Heart left ventricle (tissue), 16 donors: ENCODE results near the gene APP. TPM values are rescaled to one million over a fixed set of nuclear protein-coding genes. Genes with fewer than 3 reads are reported as not detected.
"Not testable (repeated sequence)": the region's sequence is repeated elsewhere in the genome, so short reads cannot be mapped to it uniquely, and the experiment has no call there.

ENCODE experiments used
- ATAC-seq, 4 donors: fragments of 200-7000 bp; cut with Tn5 transposase; one replicate each; pipeline ENCODE4 v1.9.1; 2020 to 2022; ENCODE audit warnings: moderate library complexity in 4 of 4, mild to moderate bottlenecking in 3 of 4, moderate number of reproducible peaks in 1 of 4
- DNase-seq, 5 donors: peaks; one replicate each; pipeline ENCODE4 v3.0.0-alpha.2; 2020
- H3K27ac ChIP-seq, 12 donors: fragments of 200-600 bp; sonication (generic) in 4 of 12; one replicate each; pipeline versions ENCODE4 v1.5.0 to v1.8.0; 2016 to 2022; ENCODE audit warnings: mild to moderate bottlenecking in 2 of 12
- H3K27me3 ChIP-seq, 9 donors: fragments of 200-600 bp; sonication (generic) in 2 of 9; one replicate each; pipeline versions ENCODE4 v1.5.1 to v1.8.0; 2016 to 2022; ENCODE audit warnings: mild to moderate bottlenecking in 3 of 9
- H3K36me3 ChIP-seq, 9 donors: fragments of 200-600 bp; sonication (generic) in 2 of 9; one replicate each; pipeline versions ENCODE4 v1.5.0 to v1.8.0; 2018 to 2022; ENCODE audit warnings: mild to moderate bottlenecking in 2 of 9
- H3K4me1 ChIP-seq, 12 donors: fragments of 200-600 bp; sonication (generic) in 4 of 12; one replicate each; pipeline versions ENCODE4 v1.5.0 to v1.8.0; 2016 to 2022; ENCODE audit warnings: mild to moderate bottlenecking in 3 of 12
- H3K4me3 ChIP-seq, 12 donors: fragments of 200-600 bp; sonication (generic) in 4 of 12; one replicate each; pipeline versions ENCODE4 v1.5.0 to v1.8.0; 2017 to 2022; ENCODE audit warnings: mild to moderate bottlenecking in 9 of 12, moderate library complexity in 4 of 12
- H3K9me3 ChIP-seq, 12 donors: fragments of 200-600 bp; sonication (generic) in 4 of 12; one replicate each; pipeline versions ENCODE4 v1.5.0 to v1.8.0; 2016 to 2022; ENCODE audit warnings: mild to moderate bottlenecking in 1 of 12
- CTCF ChIP-seq, 12 donors: fragments of 200-600 bp; sonication (generic) in 4 of 12; IDR thresholded peaks; one replicate each; pipeline versions ENCODE4 v1.5.0 to v1.8.0; 2018 to 2022; ENCODE audit warnings: antibody characterized with exemption in 12 of 12, mild to moderate bottlenecking in 5 of 12
- POLR2A ChIP-seq, 2 donors: fragments of 450-650 bp; IDR thresholded peaks; one replicate each; pipeline ENCODE4 v1.6.1; 2017; ENCODE audit warnings: antibody characterized with exemption in 2 of 2, mild to moderate bottlenecking in 2 of 2, moderate library complexity in 2 of 2
- WGBS, 4 donors: extraction: QIAGEN DNeasy Blood & Tissue Kit in 2 of 4; methylation state at CpG; one replicate each; pipeline versions ENCODE4 v1.1.5 to v1.1.7; 2013 to 2018; 5-methylcytosine and 5-hydroxymethylcytosine counted together
- intact Hi-C, 10 donors: fragments of 100-400 bp; cut with DNase I; formaldehyde crosslinking; loops; one replicate each; pipeline versions ENCODE4 v1.11.1 to v1.14.2; 2022
- polyA plus RNA-seq, 2 donors: library from polyadenylated mRNA; stranded (reverse); fragments of 200-250 nt; gene quantifications; one replicate each; pipeline ENCODE4 v1.2.3, GENCODE V29; 2013
- total RNA-seq, 9 donors: library from RNA; depleted of rRNA in 2 of 9; stranded (reverse); fragments of >200 nt in 2 of 9; fragmentation: NEBNext Ultra II Directional in 3 of 9; extraction: Animal tissue kit (Norgen Biotek cat#: 25700) in 3 of 9; gene quantifications; one replicate each; pipeline versions ENCODE4 v1.1.0 to v1.2.4, GENCODE V29; 2016 to 2023
- donor health status: ischemic (EF 13 %, LVEDD 7.1; RV severe dilation, severe dysfunction).
- donor health status: healthy with polysubstance abuse.
- donor health status: DM: no; HTN: yes; CAD: no.
- donor health status: DM: no; HTN: no; CAD: no.
- donor health status: ischemic (EF 25% LVEDD 6.9; RV normal size, moderate dysfunction).
- donor health status: ischemic (EF 25% LVEDD 5.7; RV mildly dilated, moderate dysfunction).
- donor health status: healthy.
- donor health status: DM: yes; HTN: yes; CAD: no.
- donor health status: ischemic (EF 35%, LVEDD 5.7; RV mildly dilated, moderate dysfunction).
- donor health status: nonischemic (EF 11% LVEDD 7.7; RV severe dilation, severe dysfunction).
- donor health status: DM: yes; HTN: yes; CAD: no.
- donor health status: PGD.
- donor health status: ischemic (EF 29% LVEDD 5.4; RV normal size, mild dysfunction).
- donor health status: nonischemic (EF 23%, LVEDD 6.1; RV moderate dilation, normal function).

APP gene
- total and polyA plus RNA-seq, 11 donors = 103 to 467 (median 373) TPM

- intact Hi-C loops = loop anchor here in 2 of 10 donors (5.0 to 10.0 kb wide), 2 partner anchors 59 to 61 kb away; no protein-coding TSS in a partner anchor
- 11 to 26% (median 15%) methylated on average over 2 of the region's 2 CpGs for WGBS, 4 donors
- H3K4me1 ChIP-seq = peaks cover 7 to 53% (median 24%) of the 10 kb centered on the region in 12 donors
- DNase-seq = peak in 3 of 5 donors; percentile 28 to 47 (median 31)
- TF ChIP-seq POLR2A (IDR thresholded peaks at IDR 0.05) (no peak), CTCF (IDR thresholded peaks at IDR 0.05) (no peak)
- peak; percentile 77 to 94 (median 86) for ATAC-seq
- no peak overlapping the region for H3K4me3 ChIP-seq
- H3K36me3 ChIP-seq = no peaks in the 10 kb centered on the region
- H3K9me3 ChIP-seq = no peaks in the 10 kb centered on the region
- no peaks in the 10 kb centered on the region for H3K27me3 ChIP-seq
- H3K27ac ChIP-seq = peak overlapping the region; percentile 51 to 77 (median 71)
These were observed 244.6 kb downstream of the APP start for GRCh38 chr21:25925936-25926335.

- Histone ChIP-seq H3K4me3 (no peak overlapping the region), H3K9me3 (no peaks in the 10 kb centered on the region), H3K27me3 (no peaks in the 10 kb centered on the region), H3K27ac (peak overlapping the region in 11 of 12 donors; percentile 0 to 77 (median 48)), H3K4me1 (peaks cover 7 to 52% (median 23%) of the 10 kb centered on the region in 12 donors), H3K36me3 (no peaks in the 10 kb centered on the region)
- ATAC-seq (peak in 2 of 4 donors; percentile 33 to 36), DNase-seq (no peak)
- intact Hi-C loops = loop anchor here in 2 of 10 donors (5.0 to 10.0 kb wide), 2 partner anchors 60 to 62 kb away; no protein-coding TSS in a partner anchor
- WGBS, 4 donors = 73 to 82% (median 78%) methylated on average over 14 of the region's 14 CpGs
- TF ChIP-seq POLR2A (IDR thresholded peaks at IDR 0.05) (no peak), CTCF (IDR thresholded peaks at IDR 0.05) (no peak)
These were observed 245.3 kb downstream of the APP start for GRCh38 chr21:25925064-25925800.

- WGBS, 4 donors = 94 to 98% (median 96%) methylated on average over 9 to 17 of the region's 17 CpGs
- DNase-seq, ATAC-seq, H3K27me3 ChIP-seq, H3K9me3 ChIP-seq, H3K27ac ChIP-seq, intact Hi-C loops, H3K4me3 ChIP-seq, H3K36me3 ChIP-seq: not testable (repeated sequence)
- peaks cover 0 to 12% (median 9%) of the 10 kb centered on the region in 12 donors for H3K4me1 ChIP-seq
These were observed 252.4 kb downstream of the APP start for GRCh38 chr21:25918152-25918551.

GRCh38 chr21:25916226-25916625 is 254.3 kb downstream of the APP start:
- peaks cover 0 to 6% (median 0%) of the 10 kb centered on the region in 12 donors for H3K9me3 ChIP-seq
- H3K27me3 ChIP-seq = no peaks in the 10 kb centered on the region
- intact Hi-C loops = no loop called here
- no peak overlapping the region for H3K4me3 ChIP-seq
- H3K4me1 ChIP-seq = peaks cover 0 to 25% (median 19%) of the 10 kb centered on the region in 12 donors
- peaks cover 0 to 8% (median 0%) of the 10 kb centered on the region in 9 donors for H3K36me3 ChIP-seq
- no peak overlapping the region for H3K27ac ChIP-seq
- ATAC-seq (no peak), DNase-seq (no peak)
- TF ChIP-seq POLR2A (IDR thresholded peaks at IDR 0.05) = no peak
- no peak for TF ChIP-seq CTCF (IDR thresholded peaks at IDR 0.05)
- WGBS, 4 donors = 93 to 100% (median 97%) methylated on average over 6 of the region's 6 CpGs
